Choroid plexus epithelial cell (primary cell): Measurements from ENCODE around the gene MPLKIP.
"Not testable (repeated sequence)": the region's sequence is repeated elsewhere in the genome, so short reads cannot be mapped to it uniquely, and the experiment has no call there.

ENCODE experiments used
- DNase-seq: peaks from one replicate; pipeline ENCODE4 v3.0.0-alpha.2; 2010; ENCODE audit warnings: low read depth
- H3K4me3 ChIP-seq: 2 replicates; pipeline ENCODE4 v1.5.1; 2011; ENCODE audit warnings: low read depth, mild to moderate bottlenecking, control low read depth, low read length, moderate library complexity
- TF ChIP-seq, protein P1 (sequence below): conservative IDR thresholded peaks from 2 replicates; pipeline ENCODE4 v1.5.1; 2011; ENCODE audit warnings: low read depth, mild to moderate bottlenecking, control low read depth, inconsistent platforms, low read length, moderate library complexity

Gene MPLKIP

DNA sequence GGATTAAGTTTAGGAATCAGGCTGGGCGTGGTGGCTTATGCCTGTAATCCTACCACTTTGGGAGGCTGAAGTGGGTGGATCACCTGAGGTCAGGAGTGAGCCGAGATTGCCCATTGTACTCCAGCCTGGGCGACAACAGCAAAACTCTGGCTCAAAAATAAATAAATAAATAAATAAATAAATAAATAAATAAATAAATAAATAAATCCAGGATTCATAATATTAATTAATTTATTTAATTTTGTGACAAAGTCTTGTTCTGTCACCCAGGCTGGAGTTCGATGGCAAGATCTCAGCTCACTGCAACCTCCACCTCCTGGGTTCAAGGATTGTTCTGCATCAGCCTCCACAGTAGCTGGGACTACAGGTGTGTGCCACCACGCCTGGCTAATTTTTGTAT, 4.6 kb upstream of the MPLKIP start:
- TF ChIP-seq, protein P1, sequence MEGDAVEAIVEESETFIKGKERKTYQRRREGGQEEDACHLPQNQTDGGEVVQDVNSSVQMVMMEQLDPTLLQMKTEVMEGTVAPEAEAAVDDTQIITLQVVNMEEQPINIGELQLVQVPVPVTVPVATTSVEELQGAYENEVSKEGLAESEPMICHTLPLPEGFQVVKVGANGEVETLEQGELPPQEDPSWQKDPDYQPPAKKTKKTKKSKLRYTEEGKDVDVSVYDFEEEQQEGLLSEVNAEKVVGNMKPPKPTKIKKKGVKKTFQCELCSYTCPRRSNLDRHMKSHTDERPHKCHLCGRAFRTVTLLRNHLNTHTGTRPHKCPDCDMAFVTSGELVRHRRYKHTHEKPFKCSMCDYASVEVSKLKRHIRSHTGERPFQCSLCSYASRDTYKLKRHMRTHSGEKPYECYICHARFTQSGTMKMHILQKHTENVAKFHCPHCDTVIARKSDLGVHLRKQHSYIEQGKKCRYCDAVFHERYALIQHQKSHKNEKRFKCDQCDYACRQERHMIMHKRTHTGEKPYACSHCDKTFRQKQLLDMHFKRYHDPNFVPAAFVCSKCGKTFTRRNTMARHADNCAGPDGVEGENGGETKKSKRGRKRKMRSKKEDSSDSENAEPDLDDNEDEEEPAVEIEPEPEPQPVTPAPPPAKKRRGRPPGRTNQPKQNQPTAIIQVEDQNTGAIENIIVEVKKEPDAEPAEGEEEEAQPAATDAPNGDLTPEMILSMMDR = no peak
- no peak for DNase-seq
- no peak overlapping the region for H3K4me3 ChIP-seq

DNA sequence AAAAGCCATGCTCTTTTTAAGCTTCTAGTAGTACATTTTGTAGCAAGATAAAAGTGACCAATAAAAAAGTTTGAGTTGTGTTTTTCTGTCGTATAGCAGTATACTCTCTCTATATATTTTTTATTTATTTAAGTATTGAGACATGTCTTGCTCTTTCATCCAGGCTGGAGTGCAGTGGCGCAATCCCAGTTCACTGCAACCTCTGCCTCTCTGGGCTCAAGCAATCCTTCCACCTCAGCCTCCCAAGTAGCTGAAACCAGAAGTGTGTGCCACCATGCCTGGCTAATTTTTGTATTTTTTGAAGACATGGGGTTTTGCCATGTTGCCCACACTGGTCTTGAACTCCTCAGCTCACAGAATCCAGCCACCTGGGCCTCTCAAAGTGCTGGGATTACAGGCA, 3.1 kb upstream of the MPLKIP start:
- DNase-seq = no peak
- TF ChIP-seq, protein P1 = no peak
- H3K4me3 ChIP-seq = no peak overlapping the region

DNA sequence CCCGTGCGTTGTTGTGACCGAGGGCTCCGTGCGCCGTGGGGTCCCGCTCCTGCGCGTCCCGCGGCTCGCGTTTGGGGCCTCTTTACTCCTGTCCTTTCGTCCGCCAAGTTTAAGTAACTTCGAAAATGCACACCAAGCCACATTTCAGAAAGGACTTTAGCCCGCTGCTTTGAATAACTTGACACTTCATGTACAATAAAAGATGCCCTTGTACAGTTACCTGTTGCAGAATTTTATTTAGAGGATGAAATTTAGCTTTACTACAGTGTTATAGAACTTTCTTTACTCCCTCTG, 842 bp upstream of the MPLKIP start:
- peak; percentile 11 for DNase-seq
- TF ChIP-seq, protein P1 = no peak
- H3K4me3 ChIP-seq = peak overlapping the region; percentile 93

- peak overlapping the region; percentile 93 for H3K4me3 ChIP-seq
- TF ChIP-seq, protein P1 = no peak
- peak; percentile 38 for DNase-seq
Measured at GRCh38 chr7:40133561-40134427, 628 bp downstream of the MPLKIP start.

- DNase-seq = no peak
- H3K4me3 ChIP-seq = no peak overlapping the region
- TF ChIP-seq, protein P1 = no peak
Measured at GRCh38 chr7:40122940-40123254, 11.5 kb downstream of the MPLKIP start.

DNA sequence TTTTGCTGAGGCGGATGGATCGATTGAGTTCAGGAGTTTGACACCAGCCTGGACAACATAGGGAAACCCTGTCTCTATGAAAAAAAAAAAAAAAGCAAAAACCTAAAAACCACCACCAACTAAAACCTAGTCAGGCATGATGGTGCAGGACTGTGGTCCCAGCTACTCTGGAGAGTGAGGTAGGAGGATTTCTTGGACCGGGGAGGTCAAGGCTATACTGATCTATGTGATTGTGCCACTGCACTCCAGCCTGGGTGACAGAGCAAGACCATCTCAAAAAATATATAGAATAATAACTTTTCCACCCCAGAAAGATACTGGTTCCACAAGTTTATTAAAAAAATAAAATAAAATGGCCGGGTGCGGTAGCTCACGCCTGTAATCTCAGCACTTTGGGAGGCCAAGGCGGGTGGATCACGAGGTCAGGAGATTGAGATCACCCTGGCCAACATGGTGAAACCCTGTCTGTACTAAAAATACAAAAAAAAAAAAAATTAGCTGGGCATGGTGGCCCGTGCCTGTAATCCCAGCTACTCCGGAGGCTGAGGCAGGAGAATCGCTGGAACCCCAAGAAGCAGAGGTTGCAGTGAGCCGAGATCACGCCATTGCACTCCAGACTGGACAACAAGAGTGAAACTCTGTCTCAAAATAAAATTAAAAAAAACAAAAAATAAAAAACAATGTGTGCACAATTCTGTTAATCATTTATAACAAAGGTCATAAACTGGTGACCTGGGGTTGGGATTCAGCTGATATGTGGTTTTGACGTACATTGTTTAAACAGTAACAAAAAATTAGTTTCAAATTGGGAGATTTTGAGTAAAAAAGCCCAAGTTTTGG, 12.1 kb downstream of the MPLKIP start:
- DNase-seq, H3K4me3 ChIP-seq: not testable (repeated sequence)

GRCh38 chr7:40120020-40120419, 14.4 kb downstream of the MPLKIP start:
- TF ChIP-seq, protein P1 = no peak
- H3K4me3 ChIP-seq = no peak overlapping the region
- no peak for DNase-seq

DNA sequence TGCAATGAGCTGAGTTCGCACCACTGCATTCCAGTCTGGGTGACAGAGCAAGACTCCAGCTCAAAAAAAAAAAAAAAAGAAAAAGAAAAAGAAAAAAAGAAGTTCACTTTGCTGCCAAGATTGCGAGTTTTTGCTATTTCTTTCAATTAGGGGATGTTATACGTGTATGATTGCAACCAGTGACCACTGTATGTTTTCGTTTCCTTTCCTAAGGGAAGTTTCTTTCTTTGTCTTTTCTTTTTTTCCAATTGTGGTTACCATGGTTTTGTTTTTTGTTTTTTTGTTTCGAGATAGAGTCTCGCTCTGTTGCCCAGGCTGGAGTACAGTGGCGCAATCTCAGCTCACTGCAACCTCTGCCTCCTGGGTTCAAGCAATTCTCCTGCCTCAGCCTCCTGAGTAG, 16.2 kb downstream of the MPLKIP start:
- not testable (repeated sequence) for H3K4me3 ChIP-seq, DNase-seq

DNA sequence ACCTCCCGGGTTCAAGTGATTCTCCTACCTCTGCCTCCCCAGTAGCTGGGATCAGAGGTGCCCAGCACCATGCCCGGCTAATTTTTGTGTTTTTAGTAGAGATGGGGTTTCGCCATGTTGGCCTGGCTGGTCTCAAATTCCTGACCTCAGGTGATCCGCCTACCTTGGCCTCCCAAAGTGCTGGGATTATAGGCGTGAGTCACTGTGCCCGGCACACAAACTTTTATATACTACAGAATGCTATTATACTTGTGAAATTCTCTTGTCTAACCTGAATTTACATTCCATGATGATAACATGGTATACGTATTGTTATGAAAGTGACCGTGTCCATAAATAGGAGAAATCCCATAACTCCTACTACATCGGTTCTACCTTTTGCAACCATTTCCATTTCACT, 17.2 kb downstream of the MPLKIP start:
- DNase-seq, H3K4me3 ChIP-seq: not testable (repeated sequence)
